HG03135 (cell line): Measurements from ENCODE around the gene GCFC2.

Experiments used
- ATAC-seq: cut with Tn5 transposase; IDR thresholded peaks from one replicate; pipeline ENCODE4 v1.9.1; 2021; ENCODE audit warnings: mild to moderate bottlenecking, moderate library complexity; ENCODE audit not compliant: unreplicated experiment

The GCFC2 gene

GRCh38 chr2:75632813-75633212, 77.9 kb downstream of the GCFC2 start:
- ATAC-seq = no peak

- ATAC-seq = no peak
Observed at GRCh38 chr2:75632091-75632701, 78.5 kb downstream of the GCFC2 start.

- ATAC-seq = no peak
Observed at GRCh38 chr2:75627902-75628504, 82.7 kb downstream of the GCFC2 start.

- no peak for ATAC-seq
Observed at GRCh38 chr2:75622929-75623328, 87.8 kb downstream of the GCFC2 start.

GRCh38 chr2:75622500-75622899, 88.2 kb downstream of the GCFC2 start:
- ATAC-seq = no peak

- ATAC-seq = no peak
Observed at GRCh38 chr2:75621228-75621627, 89.5 kb downstream of the GCFC2 start.

GRCh38 chr2:75619956-75620740, 90.6 kb downstream of the GCFC2 start:
- ATAC-seq = no peak

GRCh38 chr2:75616933-75617332, 93.8 kb downstream of the GCFC2 start:
- no peak for ATAC-seq

GRCh38 chr2:75616406-75616805, 94.3 kb downstream of the GCFC2 start:
- no peak for ATAC-seq

GRCh38 chr2:75614162-75614651, 96.5 kb downstream of the GCFC2 start:
- no peak for ATAC-seq

- ATAC-seq = no peak
Observed at GRCh38 chr2:75612862-75613243, 97.9 kb downstream of the GCFC2 start.
